ENCODE data around the gene DEPDC7.

Gene DEPDC7

DNA sequence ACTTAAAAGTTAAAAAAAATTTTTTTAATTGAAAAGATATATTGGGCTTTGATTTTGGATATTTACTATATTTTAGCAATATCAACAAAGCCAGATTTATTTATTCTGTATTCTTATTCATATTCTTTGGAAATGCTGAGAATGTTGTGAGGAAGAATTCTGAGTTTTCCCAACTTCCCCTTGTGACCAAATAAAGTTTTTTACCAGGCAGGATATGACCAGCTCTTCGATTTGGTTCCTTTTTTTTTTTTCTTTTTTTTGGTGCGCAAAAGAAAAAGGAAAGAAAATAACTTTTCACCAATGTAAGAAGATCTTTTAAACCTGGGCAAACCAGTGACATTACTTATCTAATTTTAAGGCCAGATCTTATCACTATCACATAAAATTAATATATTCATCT is 36.6 kb downstream of the DEPDC7 start:
- H3K9me3 ChIP-seq (ENCODE audit: control insufficient read depth in 2 of 2, low read length in 2 of 2), result no peaks in the 10 kb centered on the region
- peaks cover 7 to 9% of the 10 kb centered on the region in 2 donors for H3K36me3 ChIP-seq (ENCODE audit: control insufficient read depth in 2 of 2, insufficient read depth in 2 of 2, low read length in 2 of 2)
- no peak overlapping the region for H3K4me3 ChIP-seq (ENCODE audit: low read length in 2 of 2)
- no peak overlapping the region for H3K9ac ChIP-seq (ENCODE audit: low read depth in 1 of 2, low read length in 2 of 2)
- H3K4me1 ChIP-seq (ENCODE audit: control insufficient read depth in 2 of 2, insufficient read depth in 2 of 2, low read length in 2 of 2), result peaks cover 7 to 12% of the 10 kb centered on the region in 2 donors
- no peaks in the 10 kb centered on the region for H3K27me3 ChIP-seq (ENCODE audit: control insufficient read depth in 2 of 2, insufficient read depth in 2 of 2, low read length in 2 of 2)
- peak overlapping the region in 1 of 2 donors; percentile 1 for H3K27ac ChIP-seq (ENCODE audit: low read depth in 2 of 2, low read length in 2 of 2)

DNA sequence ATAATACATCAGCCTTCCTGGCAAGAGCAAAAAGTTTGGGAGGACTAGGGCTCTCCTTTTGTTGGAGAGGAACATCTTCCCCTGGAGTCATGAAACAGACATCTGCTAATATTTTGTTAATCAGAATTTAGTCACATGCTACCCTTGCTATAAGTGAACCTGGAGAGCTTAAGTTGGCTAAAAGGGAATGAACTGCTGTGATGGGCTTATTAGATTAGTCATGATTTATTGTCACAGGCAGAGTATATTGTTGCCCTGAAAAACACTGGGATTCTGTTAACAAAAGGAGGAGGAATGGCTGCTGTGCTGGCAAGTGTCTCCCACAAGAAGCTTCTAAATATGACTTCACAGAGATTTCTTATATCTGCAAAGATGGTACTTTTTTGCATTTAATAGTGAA is 39.7 kb downstream of the DEPDC7 start:
- no peaks in the 10 kb centered on the region for H3K9me3 ChIP-seq (ENCODE audit: control insufficient read depth in 2 of 2, low read length in 2 of 2)
- no peak overlapping the region for H3K9ac ChIP-seq (ENCODE audit: low read depth in 1 of 2, low read length in 2 of 2)
- H3K27ac ChIP-seq (ENCODE audit: low read depth in 2 of 2, low read length in 2 of 2), result no peak overlapping the region
- H3K4me1 ChIP-seq (ENCODE audit: control insufficient read depth in 2 of 2, insufficient read depth in 2 of 2, low read length in 2 of 2), result peaks cover 0 to 4% of the 10 kb centered on the region in 2 donors
- no peaks in the 10 kb centered on the region for H3K27me3 ChIP-seq (ENCODE audit: control insufficient read depth in 2 of 2, insufficient read depth in 2 of 2, low read length in 2 of 2)
- no peak overlapping the region for H3K4me3 ChIP-seq (ENCODE audit: low read length in 2 of 2)
- peaks cover 12 to 29% of the 10 kb centered on the region in 2 donors for H3K36me3 ChIP-seq (ENCODE audit: control insufficient read depth in 2 of 2, insufficient read depth in 2 of 2, low read length in 2 of 2)

DNA sequence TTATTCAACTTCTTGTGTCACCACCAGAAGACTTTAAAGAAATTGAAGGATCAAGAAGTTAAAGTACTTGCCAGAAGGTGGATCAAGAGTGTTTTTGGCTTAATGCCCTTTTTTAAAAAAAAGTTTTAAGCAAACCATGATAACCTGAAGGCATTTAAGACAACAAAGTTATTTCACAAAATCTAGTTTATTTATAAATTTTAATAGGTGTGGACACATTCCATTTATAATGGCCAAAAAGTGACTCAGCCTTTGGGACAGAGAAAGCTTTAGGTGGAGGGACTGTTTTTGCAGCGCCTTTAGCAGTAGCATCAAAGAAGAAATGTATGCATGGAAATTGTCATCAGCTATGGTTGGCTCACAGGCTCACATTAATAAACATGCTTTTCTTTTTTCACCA is 41.6 kb downstream of the DEPDC7 start:
- Histone ChIP-seq H3K36me3 (ENCODE audit: control insufficient read depth in 2 of 2, insufficient read depth in 2 of 2, low read length in 2 of 2) (peaks cover 18 to 33% of the 10 kb centered on the region in 2 donors), H3K9ac (ENCODE audit: low read depth in 1 of 2, low read length in 2 of 2) (no peak overlapping the region)

DNA sequence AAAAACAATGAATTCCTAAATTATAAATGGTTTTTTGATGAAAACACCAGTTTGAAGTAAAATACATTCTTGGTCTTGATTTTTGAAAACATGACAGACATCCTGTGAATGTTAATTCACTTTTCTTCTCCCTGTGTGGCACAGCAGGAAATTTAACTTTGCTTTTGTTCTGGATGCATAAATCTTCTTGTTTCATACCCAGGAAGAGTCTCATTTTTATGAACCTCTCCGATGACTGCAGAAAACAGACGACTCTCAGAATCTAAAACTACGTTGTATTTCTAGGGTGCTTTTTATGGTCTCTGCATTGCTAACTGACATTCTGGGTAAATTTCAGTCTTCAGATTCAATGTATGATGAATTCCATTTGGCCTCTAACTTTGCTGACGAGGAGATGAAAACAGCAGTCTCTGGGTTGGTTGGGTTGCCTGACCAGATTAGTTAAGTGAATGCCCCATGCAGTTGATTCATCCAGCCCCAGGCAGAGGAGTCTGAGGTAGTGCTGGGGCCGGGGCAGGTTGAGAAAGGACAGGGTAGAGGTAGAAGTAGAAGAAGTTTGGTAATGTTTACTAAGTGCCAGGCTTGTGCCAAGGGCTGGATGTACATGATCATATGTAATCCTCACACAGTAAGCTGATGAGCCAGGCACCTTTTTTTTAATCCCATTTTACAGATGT is 43.8 kb downstream of the DEPDC7 start:
- H3K4me3 ChIP-seq (ENCODE audit: low read length in 2 of 2), result no peak overlapping the region
- H3K9me3 ChIP-seq (ENCODE audit: control insufficient read depth in 2 of 2, low read length in 2 of 2), result no peaks in the 10 kb centered on the region
- no peak overlapping the region for H3K27ac ChIP-seq (ENCODE audit: low read depth in 2 of 2, low read length in 2 of 2)
- peaks cover 16 to 32% of the 10 kb centered on the region in 2 donors for H3K36me3 ChIP-seq (ENCODE audit: control insufficient read depth in 2 of 2, insufficient read depth in 2 of 2, low read length in 2 of 2)
- no peaks in the 10 kb centered on the region for H3K27me3 ChIP-seq (ENCODE audit: control insufficient read depth in 2 of 2, insufficient read depth in 2 of 2, low read length in 2 of 2)
- H3K4me1 ChIP-seq (ENCODE audit: control insufficient read depth in 2 of 2, insufficient read depth in 2 of 2, low read length in 2 of 2), result peaks cover 5 to 12% of the 10 kb centered on the region in 2 donors
- H3K9ac ChIP-seq (ENCODE audit: low read depth in 1 of 2, low read length in 2 of 2), result no peak overlapping the region

More for the DNA sequence above, 41.6 kb downstream of the DEPDC7 start:
- peaks cover 5 to 12% of the 10 kb centered on the region in 2 donors for H3K4me1 ChIP-seq (ENCODE audit: control insufficient read depth in 2 of 2, insufficient read depth in 2 of 2, low read length in 2 of 2)
- no peaks in the 10 kb centered on the region for H3K9me3 ChIP-seq (ENCODE audit: control insufficient read depth in 2 of 2, low read length in 2 of 2)
- H3K27ac ChIP-seq (ENCODE audit: low read depth in 2 of 2, low read length in 2 of 2), result no peak overlapping the region
- H3K27me3 ChIP-seq (ENCODE audit: control insufficient read depth in 2 of 2, insufficient read depth in 2 of 2, low read length in 2 of 2), result no peaks in the 10 kb centered on the region
- no peak overlapping the region for H3K4me3 ChIP-seq (ENCODE audit: low read length in 2 of 2)

GRCh38 chr11:33060271-33060670 is 44.6 kb downstream of the DEPDC7 start:
- Histone ChIP-seq H3K4me3 (ENCODE audit: low read length in 2 of 2) (no peak overlapping the region), H3K27me3 (ENCODE audit: control insufficient read depth in 2 of 2, insufficient read depth in 2 of 2, low read length in 2 of 2) (no peaks in the 10 kb centered on the region), H3K9me3 (ENCODE audit: control insufficient read depth in 2 of 2, low read length in 2 of 2) (no peaks in the 10 kb centered on the region), H3K9ac (ENCODE audit: low read depth in 1 of 2, low read length in 2 of 2) (no peak overlapping the region), H3K27ac (ENCODE audit: low read depth in 2 of 2, low read length in 2 of 2) (peak overlapping the region; percentile 58 to 75), H3K36me3 (ENCODE audit: control insufficient read depth in 2 of 2, insufficient read depth in 2 of 2, low read length in 2 of 2) (peaks cover 15 to 28% of the 10 kb centered on the region in 2 donors), H3K4me1 (ENCODE audit: control insufficient read depth in 2 of 2, insufficient read depth in 2 of 2, low read length in 2 of 2) (peaks cover 7 to 12% of the 10 kb centered on the region in 2 donors)

- no peak overlapping the region for H3K9ac ChIP-seq (ENCODE audit: low read depth in 1 of 2, low read length in 2 of 2)
- H3K36me3 ChIP-seq (ENCODE audit: control insufficient read depth in 2 of 2, insufficient read depth in 2 of 2, low read length in 2 of 2), result peaks cover 25 to 40% of the 10 kb centered on the region in 2 donors
- H3K27me3 ChIP-seq (ENCODE audit: control insufficient read depth in 2 of 2, insufficient read depth in 2 of 2, low read length in 2 of 2), result no peaks in the 10 kb centered on the region
- H3K9me3 ChIP-seq (ENCODE audit: control insufficient read depth in 2 of 2, low read length in 2 of 2), result no peaks in the 10 kb centered on the region
- H3K4me1 ChIP-seq (ENCODE audit: control insufficient read depth in 2 of 2, insufficient read depth in 2 of 2, low read length in 2 of 2), result peaks cover 10 to 12% of the 10 kb centered on the region in 2 donors
- no peak overlapping the region for H3K4me3 ChIP-seq (ENCODE audit: low read length in 2 of 2)
- H3K27ac ChIP-seq (ENCODE audit: low read depth in 2 of 2, low read length in 2 of 2), result peak overlapping the region in 1 of 2 donors; percentile 23
Measured at GRCh38 chr11:33062137-33062536, 46.5 kb downstream of the DEPDC7 start.

- H3K27ac ChIP-seq (ENCODE audit: low read depth in 2 of 2, low read length in 2 of 2), result no peak overlapping the region
- H3K4me3 ChIP-seq (ENCODE audit: low read length in 2 of 2), result no peak overlapping the region
- no peaks in the 10 kb centered on the region for H3K9me3 ChIP-seq (ENCODE audit: control insufficient read depth in 2 of 2, low read length in 2 of 2)
- H3K27me3 ChIP-seq (ENCODE audit: control insufficient read depth in 2 of 2, insufficient read depth in 2 of 2, low read length in 2 of 2), result no peaks in the 10 kb centered on the region
- no peak overlapping the region for H3K9ac ChIP-seq (ENCODE audit: low read depth in 1 of 2, low read length in 2 of 2)
- H3K4me1 ChIP-seq (ENCODE audit: control insufficient read depth in 2 of 2, insufficient read depth in 2 of 2, low read length in 2 of 2), result peaks cover 10 to 12% of the 10 kb centered on the region in 2 donors
- peaks cover 29 to 44% of the 10 kb centered on the region in 2 donors for H3K36me3 ChIP-seq (ENCODE audit: control insufficient read depth in 2 of 2, insufficient read depth in 2 of 2, low read length in 2 of 2)
Measured at GRCh38 chr11:33063326-33063881, 47.7 kb downstream of the DEPDC7 start.

GRCh38 chr11:33064033-33064825 is 48.6 kb downstream of the DEPDC7 start:
- peaks cover 31 to 44% of the 10 kb centered on the region in 2 donors for H3K36me3 ChIP-seq (ENCODE audit: control insufficient read depth in 2 of 2, insufficient read depth in 2 of 2, low read length in 2 of 2)
- H3K27ac ChIP-seq (ENCODE audit: low read depth in 2 of 2, low read length in 2 of 2), result no peak overlapping the region
- H3K9me3 ChIP-seq (ENCODE audit: control insufficient read depth in 2 of 2, low read length in 2 of 2), result no peaks in the 10 kb centered on the region
- H3K4me1 ChIP-seq (ENCODE audit: control insufficient read depth in 2 of 2, insufficient read depth in 2 of 2, low read length in 2 of 2), result peaks cover 10 to 12% of the 10 kb centered on the region in 2 donors
- H3K9ac ChIP-seq (ENCODE audit: low read depth in 1 of 2, low read length in 2 of 2), result no peak overlapping the region
- H3K27me3 ChIP-seq (ENCODE audit: control insufficient read depth in 2 of 2, insufficient read depth in 2 of 2, low read length in 2 of 2), result no peaks in the 10 kb centered on the region
- H3K4me3 ChIP-seq (ENCODE audit: low read length in 2 of 2), result no peak overlapping the region

GRCh38 chr11:33064866-33065265 is 49.2 kb downstream of the DEPDC7 start:
- H3K4me1 ChIP-seq (ENCODE audit: control insufficient read depth in 2 of 2, insufficient read depth in 2 of 2, low read length in 2 of 2), result peaks cover 10 to 12% of the 10 kb centered on the region in 2 donors
- H3K27ac ChIP-seq (ENCODE audit: low read depth in 2 of 2, low read length in 2 of 2), result no peak overlapping the region
- peaks cover 35 to 43% of the 10 kb centered on the region in 2 donors for H3K36me3 ChIP-seq (ENCODE audit: control insufficient read depth in 2 of 2, insufficient read depth in 2 of 2, low read length in 2 of 2)
- H3K4me3 ChIP-seq (ENCODE audit: low read length in 2 of 2), result no peak overlapping the region
- no peaks in the 10 kb centered on the region for H3K27me3 ChIP-seq (ENCODE audit: control insufficient read depth in 2 of 2, insufficient read depth in 2 of 2, low read length in 2 of 2)
- no peak overlapping the region for H3K9ac ChIP-seq (ENCODE audit: low read depth in 1 of 2, low read length in 2 of 2)
- H3K9me3 ChIP-seq (ENCODE audit: control insufficient read depth in 2 of 2, low read length in 2 of 2), result no peaks in the 10 kb centered on the region
